HepG2 (cell line): ENCODE data around the gene TTLL6. TPM values are rescaled to one million over a fixed set of nuclear protein-coding genes. Genes with fewer than 3 reads are reported as not detected.

ENCODE experiments used
- CCAR2 ChIP-seq: fragments of 200-400 bp; formaldehyde crosslinking; optimal IDR thresholded peaks from 2 replicates; pipeline ENCODE3; 2018; ENCODE audit warnings: low read depth, mild to moderate bottlenecking, low read length, moderate library complexity
- GFI1 ChIP-seq: sonication (generic); formaldehyde crosslinking; IDR thresholded peaks from 2 replicates; pipeline ENCODE4 v1.5.0; 2020; ENCODE audit warnings: missing genetic modification reagents, mild to moderate bottlenecking, borderline replicate concordance
- GZF1 ChIP-seq: sonication (generic); formaldehyde crosslinking; IDR thresholded peaks from 2 replicates; pipeline ENCODE4 v1.5.1; 2020; ENCODE audit warnings: mild to moderate bottlenecking, missing genetic modification reagents
- HIVEP1 ChIP-seq: sonication (generic); formaldehyde crosslinking; IDR thresholded peaks from 2 replicates; pipeline ENCODE4 v1.4.0; 2020; ENCODE audit warnings: mild to moderate bottlenecking, missing genetic modification reagents
- MXI1 ChIP-seq: IDR thresholded peaks from 3 replicates; pipeline ENCODE4 v1.6.1; 2012; ENCODE audit warnings: low read depth, low read length, inconsistent platforms, borderline replicate concordance
- REPIN1 ChIP-seq: sonication (generic); formaldehyde crosslinking; IDR thresholded peaks from 2 replicates; pipeline ENCODE4 v1.8.0; 2022; ENCODE audit warnings: missing genetic modification reagents, low read depth, mild to moderate bottlenecking, borderline replicate concordance
- RNF2 ChIP-seq: fragments of 450-650 bp; conservative IDR thresholded peaks from 2 replicates; pipeline ENCODE4 v1.6.1; 2016; ENCODE audit warnings: low read depth
- SALL2 ChIP-seq: sonication (generic); formaldehyde crosslinking; IDR thresholded peaks from 2 replicates; pipeline ENCODE4 v1.8.1; 2023; ENCODE audit warnings: mild to moderate bottlenecking, missing genetic modification reagents, inconsistent platforms
- STAG1 ChIP-seq: sonication (generic); formaldehyde crosslinking; IDR thresholded peaks from 2 replicates; pipeline ENCODE4 v1.4.0; 2020; ENCODE audit warnings: missing genetic modification reagents
- TFDP2 ChIP-seq: sonication (generic); formaldehyde crosslinking; IDR thresholded peaks from 2 replicates; pipeline ENCODE4 v1.4.0; 2020; ENCODE audit warnings: missing genetic modification reagents
- ZBTB4 ChIP-seq: sonication (generic); formaldehyde crosslinking; IDR thresholded peaks from 2 replicates; pipeline ENCODE4 v1.4.0; 2020; ENCODE audit warnings: missing genetic modification reagents, mild to moderate bottlenecking, borderline replicate concordance
- ZEB1 ChIP-seq: IDR thresholded peaks from 2 replicates; pipeline ENCODE4 v1.6.1; 2012; ENCODE audit warnings: mild to moderate bottlenecking, low read depth, inconsistent platforms; ENCODE audit not compliant: insufficient replicate concordance
- ZFX ChIP-seq: sonication (generic); formaldehyde crosslinking; IDR thresholded peaks from 2 replicates; pipeline ENCODE4 v1.4.0; 2020; ENCODE audit warnings: mild to moderate bottlenecking, low read depth, missing genetic modification reagents, moderate library complexity
- ZFYVE20 ChIP-seq: sonication (generic); formaldehyde crosslinking; IDR thresholded peaks from 2 replicates; pipeline ENCODE4 v1.8.0; 2023; ENCODE audit warnings: low read depth, mild to moderate bottlenecking, moderate library complexity, missing genetic modification reagents, borderline replicate concordance
- ZNF234 ChIP-seq: sonication (generic); formaldehyde crosslinking; conservative IDR thresholded peaks from 2 replicates; pipeline ENCODE4 v1.5.1; 2020; ENCODE audit warnings: mild to moderate bottlenecking, missing genetic modification reagents
- ZNF235 ChIP-seq: sonication (generic); formaldehyde crosslinking; IDR thresholded peaks from 2 replicates; pipeline ENCODE4 v1.8.1; 2023; ENCODE audit warnings: mild to moderate bottlenecking, missing genetic modification reagents, borderline replicate concordance
- ZNF343 ChIP-seq: sonication (generic); formaldehyde crosslinking; IDR thresholded peaks from 2 replicates; pipeline ENCODE4 v1.4.0; 2020; ENCODE audit warnings: mild to moderate bottlenecking, missing genetic modification reagents
- ZNF350 ChIP-seq: sonication (generic); formaldehyde crosslinking; IDR thresholded peaks from 2 replicates; pipeline ENCODE4 v1.4.0; 2020; ENCODE audit warnings: mild to moderate bottlenecking, low read depth, missing genetic modification reagents, borderline replicate concordance
- ZNF451 ChIP-seq: sonication (generic); formaldehyde crosslinking; IDR thresholded peaks from 2 replicates; pipeline ENCODE4 v1.5.0; 2020; ENCODE audit warnings: mild to moderate bottlenecking, missing genetic modification reagents
- ZNF557 ChIP-seq: sonication (generic); formaldehyde crosslinking; IDR thresholded peaks from 2 replicates; pipeline ENCODE4 v1.4.0; 2020; ENCODE audit warnings: missing genetic modification reagents
- ZNF652 ChIP-seq: IDR thresholded peaks from 2 replicates; pipeline ENCODE4 v1.6.1; 2016; ENCODE audit warnings: low read depth, borderline replicate concordance
- ZNF816 ChIP-seq: sonication (generic); formaldehyde crosslinking; IDR thresholded peaks from 2 replicates; pipeline ENCODE4 v1.8.0; 2022; ENCODE audit warnings: missing genetic modification reagents, mild to moderate bottlenecking, borderline replicate concordance
- polyA plus RNA-seq, 8 experiments: library from polyadenylated mRNA; depleted of rRNA in 3 of 8; stranded (reverse) in 7 of 8; unstranded in 1 of 8; fragments of >200 nt; fragmentation: Illumina TruSeq in 4 of 8; extraction: Trizol in 4 of 8; gene quantifications; 2 replicates each; pipeline versions ENCODE4 v1.2.1 to v1.2.3, GENCODE V29; 2011 to 2016; ENCODE audit warnings: low read depth in 4 of 8, missing spikeins in 1 of 8, mixed read lengths in 1 of 8; ENCODE audit not compliant: insufficient read depth in 1 of 8
- total RNA-seq, 5 experiments: library from RNA; depleted of rRNA; stranded (reverse); fragments of >200 nt; fragmentation: Illumina TruSeq; extraction: Trizol; gene quantifications; 2 replicates each; pipeline ENCODE4 v1.2.3, GENCODE V29; 2016; ENCODE audit warnings: low read depth in 1 of 5
- TF ChIP-seq, protein P1 (sequence below): sonication (generic); formaldehyde crosslinking; IDR thresholded peaks from 2 replicates; pipeline ENCODE4 v1.8.0; 2022; ENCODE audit warnings: missing genetic modification reagents, mild to moderate bottlenecking, moderate library complexity, borderline replicate concordance

Gene TTLL6
- total and polyA plus RNA-seq, 2 of the 13 experiments (the other 11 are each of a cell fraction or from before 2014, with no cell fraction given), result 0.04 to 0.08 TPM

DNA sequence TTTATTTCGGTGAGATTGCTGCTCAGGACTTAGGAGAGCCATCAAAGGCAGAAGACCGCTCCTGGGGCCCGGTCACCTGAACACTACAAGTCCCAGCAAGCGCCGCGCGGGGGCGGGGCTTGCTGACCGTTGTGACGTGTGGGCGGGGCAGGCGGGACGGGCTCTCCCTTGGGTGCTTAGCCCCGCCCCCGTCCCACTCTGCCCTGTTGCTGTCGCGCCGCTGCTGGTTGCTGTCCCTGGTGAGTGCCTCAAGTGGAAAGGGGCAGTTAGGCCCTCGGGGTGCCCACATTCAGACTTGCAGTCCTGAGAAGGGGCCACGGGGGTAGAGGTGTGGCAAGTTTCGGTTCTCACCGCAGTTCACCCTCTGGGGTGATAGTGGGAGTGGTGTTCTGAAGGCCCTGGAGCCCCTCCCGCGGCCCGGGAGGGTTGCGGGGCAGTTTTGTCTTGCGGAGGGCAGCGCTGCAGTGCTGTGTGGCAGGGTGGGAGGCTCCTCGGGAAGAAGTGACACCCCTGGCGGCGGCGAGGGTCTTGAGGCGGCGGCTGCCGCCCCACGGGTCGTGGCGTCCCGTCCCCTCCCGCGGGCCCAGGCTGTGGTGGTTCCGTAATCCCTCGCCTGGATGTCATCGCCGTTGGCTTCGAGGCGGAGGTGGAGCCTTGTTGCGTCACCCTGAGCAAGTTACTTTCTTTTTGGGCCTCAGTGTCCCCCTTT lies 14.0 kb upstream of the TTLL6 start, which contains the start of gene CALCOCO2 (continued):
- peak; percentile 74 for TF ChIP-seq TFDP2 (CRISPR knock-in tag)
- TF ChIP-seq STAG1 (CRISPR knock-in tag), result no peak; the same call in 1 of the 2 replicates
- peak; percentile 93 for TF ChIP-seq GZF1 (CRISPR knock-in tag)
- peak; percentile 75; the same call in 1 of the 2 replicates for TF ChIP-seq SALL2 (CRISPR knock-in tag)
- TF ChIP-seq REPIN1 (CRISPR knock-in tag), result peak; percentile 44
- TF ChIP-seq ZBTB4 (CRISPR knock-in tag), result peak; percentile 86
- TF ChIP-seq, protein P1, sequence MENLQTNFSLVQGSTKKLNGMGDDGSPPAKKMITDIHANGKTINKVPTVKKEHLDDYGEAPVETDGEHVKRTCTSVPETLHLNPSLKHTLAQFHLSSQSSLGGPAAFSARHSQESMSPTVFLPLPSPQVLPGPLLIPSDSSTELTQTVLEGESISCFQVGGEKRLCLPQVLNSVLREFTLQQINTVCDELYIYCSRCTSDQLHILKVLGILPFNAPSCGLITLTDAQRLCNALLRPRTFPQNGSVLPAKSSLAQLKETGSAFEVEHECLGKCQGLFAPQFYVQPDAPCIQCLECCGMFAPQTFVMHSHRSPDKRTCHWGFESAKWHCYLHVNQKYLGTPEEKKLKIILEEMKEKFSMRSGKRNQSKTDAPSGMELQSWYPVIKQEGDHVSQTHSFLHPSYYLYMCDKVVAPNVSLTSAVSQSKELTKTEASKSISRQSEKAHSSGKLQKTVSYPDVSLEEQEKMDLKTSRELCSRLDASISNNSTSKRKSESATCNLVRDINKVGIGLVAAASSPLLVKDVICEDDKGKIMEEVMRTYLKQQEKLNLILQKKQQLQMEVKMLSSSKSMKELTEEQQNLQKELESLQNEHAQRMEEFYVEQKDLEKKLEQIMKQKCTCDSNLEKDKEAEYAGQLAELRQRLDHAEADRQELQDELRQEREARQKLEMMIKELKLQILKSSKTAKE (CRISPR knock-in tag), result no peak
- no peak for TF ChIP-seq ZNF816 (CRISPR knock-in tag)
- no peak for TF ChIP-seq ZNF234 (CRISPR knock-in tag)
- peak; percentile 39; the same call in 1 of the 2 replicates for TF ChIP-seq ZNF235 (CRISPR knock-in tag)
- TF ChIP-seq GFI1 (CRISPR knock-in tag), result peak; percentile 63; the same call in 1 of the 2 replicates
- no peak for TF ChIP-seq CCAR2
- TF ChIP-seq ZNF557 (CRISPR knock-in tag), result no peak
- TF ChIP-seq ZEB1, result no peak
- TF ChIP-seq ZNF652 (CRISPR knock-in tag), result no peak
- peak; percentile 70 for TF ChIP-seq ZNF451 (CRISPR knock-in tag)
- TF ChIP-seq ZNF350 (CRISPR knock-in tag), result peak; percentile 94
- peak; percentile 64; the same call in 1 of the 3 replicates for TF ChIP-seq MXI1
- TF ChIP-seq ZNF343 (CRISPR knock-in tag), result peak; percentile 46; the same call in 1 of the 2 replicates
- 0 out of 2 replicates have a peak, but pooled peaks have one; percentile 68 for TF ChIP-seq ZFYVE20
- TF ChIP-seq RNF2, result peak; percentile 51; the same call in 1 of the 2 replicates
- TF ChIP-seq HIVEP1, result 0 out of 2 replicates have a peak, but pooled peaks have one; percentile 78
- peak; percentile 98 for TF ChIP-seq ZFX (CRISPR knock-in tag)
